Measurements from ENCODE around the gene PRUNE1. TPM values are rescaled to one million over a fixed set of nuclear protein-coding genes. Genes with fewer than 3 reads are reported as not detected.

The PRUNE1 gene
- 26.1 TPM for total RNA-seq

GRCh38 chr1:151008244-151009205 lies at the start of gene PRUNE1:
PRUNE1 (plus strand) TSS chr1:151008449; CDS start chr1:151008633, 184 bp downstream.

GRCh38 chr1:150974580-150975478 lies 33.4 kb upstream of the PRUNE1 start, which contains the start of gene CERS2:
CERS2 (minus strand) TSS chr1:150974835; CDS start chr1:150969090, 5,745 bp downstream.

GRCh38 chr1:150981805-150982712 lies 26.2 kb upstream of the PRUNE1 start, which contains the start of gene ANXA9:
ANXA9 (plus strand) TSS chr1:150982292; CDS start chr1:150983106, 814 bp downstream.

GRCh38 chr1:151006327-151007052 lies 1.8 kb upstream of the PRUNE1 start, which contains the start of gene MINDY1:
MINDY1 (minus strand) TSS chr1:151006902; CDS start chr1:151002617, 4,285 bp downstream.

GRCh38 chr1:151036356-151036755 lies 28.1 kb downstream of the PRUNE1 start, which contains the start of gene BNIPL:
BNIPL (plus strand) TSS chr1:151036586; CDS start chr1:151036726, 140 bp downstream.

GRCh38 chr1:151047591-151047924 lies 39.3 kb downstream of the PRUNE1 start, which contains the start of gene C1orf56:
C1orf56 (plus strand) TSS chr1:151047751; CDS start chr1:151047848, 97 bp downstream.

GRCh38 chr1:151059109-151060006 lies 51.1 kb downstream of the PRUNE1 start, which contains the start of gene CDC42SE1:
CDC42SE1 (minus strand) TSS chr1:151059622; CDS start chr1:151055730, 3,892 bp downstream.

GRCh38 chr1:151060007-151060656 lies 51.9 kb downstream of the PRUNE1 start, which contains the start of gene MLLT11:
MLLT11 (plus strand) TSS chr1:151060397; CDS start chr1:151067225, 6,828 bp downstream.

GRCh38 chr1:151070474-151071276 lies 62.4 kb downstream of the PRUNE1 start, which contains the start of gene GABPB2:
GABPB2 (plus strand) TSS chr1:151070761; CDS start chr1:151088190, 17,429 bp downstream.

Other genes starting within 250 kb of the PRUNE1 start
- 15.2 TPM for gene CTSS, start 242.7 kb upstream of the PRUNE1 start, total RNA-seq
- 83.6 TPM for gene CTSK, start 200.2 kb upstream of the PRUNE1 start, total RNA-seq
- 64.4 TPM for gene ARNT, start 131.8 kb upstream of the PRUNE1 start, total RNA-seq
- gene CTXND2, start 121.3 kb upstream of the PRUNE1 start, total RNA-seq, result not detected
- gene SETDB1, start 82.1 kb upstream of the PRUNE1 start, total RNA-seq, result 73.4 TPM
- gene CERS2, start 33.6 kb upstream of the PRUNE1 start, total RNA-seq, result 62.3 TPM
- gene ANXA9, start 26.2 kb upstream of the PRUNE1 start, total RNA-seq, result 0.55 TPM
- gene MINDY1, start 1.5 kb upstream of the PRUNE1 start, total RNA-seq, result 24.8 TPM
- 9.5 TPM for gene BNIPL, start 28.1 kb downstream of the PRUNE1 start, total RNA-seq
- 8.9 TPM for gene C1orf56, start 39.3 kb downstream of the PRUNE1 start, total RNA-seq
- gene CDC42SE1, start 51.2 kb downstream of the PRUNE1 start, total RNA-seq, result 44.4 TPM
- 15.3 TPM for gene MLLT11, start 51.9 kb downstream of the PRUNE1 start, total RNA-seq
- 25.1 TPM for gene GABPB2, start 62.3 kb downstream of the PRUNE1 start, total RNA-seq
- gene SEMA6C, start 138.2 kb downstream of the PRUNE1 start, total RNA-seq, result 42.6 TPM
- 1.9 TPM for gene TNFAIP8L2, start 148.2 kb downstream of the PRUNE1 start, total RNA-seq
- gene LYSMD1, start 157.5 kb downstream of the PRUNE1 start, total RNA-seq, result 19.3 TPM
- 16.5 TPM for gene SCNM1, start 157.7 kb downstream of the PRUNE1 start, total RNA-seq
- not detected for gene TMOD4, start 167.5 kb downstream of the PRUNE1 start, total RNA-seq
- 52.3 TPM for gene VPS72, start 181.7 kb downstream of the PRUNE1 start, total RNA-seq
- 117 TPM for gene PIP5K1A, start 190.1 kb downstream of the PRUNE1 start, total RNA-seq
- gene PSMD4, start 246.3 kb downstream of the PRUNE1 start, total RNA-seq, result 101 TPM